NCI-H748 (cell line): Measurements from ENCODE around the gene PAMR1.
"Not testable (repeated sequence)": the region's sequence is repeated elsewhere in the genome, so short reads cannot be mapped to it uniquely, and the experiment has no call there.

Experiments used
- DNase-seq: peaks from one replicate; lab custom pipeline; 2025; ENCODE audit not compliant: unreplicated experiment; lab: John Stamatoyannopoulos, UW

The PAMR1 gene

GRCh38 chr11:35543481-35543880 is 18.1 kb upstream of the PAMR1 start:
- no peak for DNase-seq

GRCh38 chr11:35541621-35542375 is 16.4 kb upstream of the PAMR1 start:
- DNase-seq: no peak

DNA sequence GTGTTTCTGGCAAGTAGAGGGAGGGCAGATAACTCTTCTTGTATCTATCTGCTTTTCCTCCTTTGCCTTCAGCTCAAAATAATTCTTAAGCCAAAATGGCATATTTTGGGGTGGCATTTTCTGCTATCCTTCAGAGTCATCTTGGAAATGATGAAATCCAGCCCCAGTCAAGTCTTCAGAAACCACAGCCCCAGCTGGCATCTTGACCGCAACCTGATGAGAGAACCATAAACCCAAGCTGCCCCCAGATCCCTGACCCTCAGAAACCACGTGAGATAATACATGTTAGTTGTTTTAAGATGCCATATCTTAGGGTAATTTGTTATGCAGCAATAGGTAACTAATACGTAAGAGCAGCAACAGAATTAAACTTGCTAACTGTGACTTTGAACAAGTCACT is 15.1 kb upstream of the PAMR1 start:
- DNase-seq: no peak

- no peak for DNase-seq
Measured at GRCh38 chr11:35539781-35540281, 14.4 kb upstream of the PAMR1 start.

GRCh38 chr11:35539256-35539655 is 13.8 kb upstream of the PAMR1 start:
- DNase-seq: no peak

DNA sequence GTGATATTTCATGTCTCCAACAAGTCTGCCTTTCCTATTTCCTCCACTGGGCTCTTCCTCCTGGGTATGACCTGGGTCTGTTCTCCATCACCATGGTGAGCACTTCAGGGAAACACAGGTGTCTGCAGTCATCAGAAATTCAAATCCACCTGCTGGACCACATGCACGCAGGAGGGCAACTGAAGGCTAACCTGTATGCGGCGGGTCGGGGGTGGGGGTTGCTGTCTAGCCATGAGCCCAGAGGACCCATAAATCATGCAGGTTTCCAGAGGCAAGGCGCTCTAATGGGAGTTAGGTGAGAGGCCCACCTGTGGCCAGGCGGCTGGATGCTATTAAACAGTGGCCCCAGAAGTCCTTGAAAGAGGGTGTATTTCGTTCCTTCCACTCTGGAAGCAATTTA is 11.1 kb upstream of the PAMR1 start:
- DNase-seq: peak; percentile 63

- no peak for DNase-seq
Measured at GRCh38 chr11:35531246-35531645, 5.8 kb upstream of the PAMR1 start.

DNA sequence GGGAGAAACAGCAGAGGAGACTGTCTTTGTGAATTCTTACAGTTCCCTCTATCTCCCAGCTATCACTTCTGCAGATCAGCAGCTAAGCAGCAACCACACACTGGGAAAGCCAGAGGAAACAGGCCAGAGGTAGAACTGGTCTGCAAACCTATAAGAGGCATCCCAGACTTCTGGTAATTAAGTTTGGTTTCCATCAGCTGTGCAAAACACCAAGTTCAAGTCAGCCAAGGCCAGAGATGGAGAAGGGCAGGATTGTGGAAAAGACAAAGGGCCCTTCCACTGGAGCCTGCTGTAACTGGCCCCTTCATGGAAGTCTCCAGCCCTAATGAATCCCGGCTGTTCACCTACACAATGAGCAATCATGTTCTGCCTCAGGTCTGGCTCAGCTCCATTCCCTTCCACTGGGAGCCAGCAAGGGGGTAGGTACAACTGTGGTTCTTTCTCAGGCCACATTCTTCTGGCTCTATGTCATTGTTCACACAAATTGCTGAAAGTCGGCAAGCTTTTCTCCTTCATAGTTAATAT is 4.6 kb upstream of the PAMR1 start:
- no peak for DNase-seq

DNA sequence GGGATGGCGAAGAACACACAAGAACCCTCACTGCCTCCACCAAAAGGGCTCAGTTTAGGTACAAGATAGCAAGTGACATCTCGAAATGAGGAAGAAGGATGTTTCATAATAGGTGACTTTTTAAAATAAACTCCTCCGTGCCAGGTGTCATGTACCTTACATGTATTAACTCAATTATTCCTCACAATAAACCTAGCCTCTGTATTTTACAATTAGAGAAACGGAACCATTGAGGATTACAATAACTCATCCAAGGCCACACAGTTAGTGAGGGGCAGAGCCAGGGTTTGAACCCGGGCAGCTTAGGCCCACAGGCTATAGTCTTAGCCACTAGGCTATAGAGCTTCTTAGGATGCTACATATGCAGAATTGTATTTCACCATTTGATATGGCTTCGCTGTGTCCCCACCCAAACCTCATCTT is 965 bp upstream of the PAMR1 start:
- DNase-seq: no peak

DNA sequence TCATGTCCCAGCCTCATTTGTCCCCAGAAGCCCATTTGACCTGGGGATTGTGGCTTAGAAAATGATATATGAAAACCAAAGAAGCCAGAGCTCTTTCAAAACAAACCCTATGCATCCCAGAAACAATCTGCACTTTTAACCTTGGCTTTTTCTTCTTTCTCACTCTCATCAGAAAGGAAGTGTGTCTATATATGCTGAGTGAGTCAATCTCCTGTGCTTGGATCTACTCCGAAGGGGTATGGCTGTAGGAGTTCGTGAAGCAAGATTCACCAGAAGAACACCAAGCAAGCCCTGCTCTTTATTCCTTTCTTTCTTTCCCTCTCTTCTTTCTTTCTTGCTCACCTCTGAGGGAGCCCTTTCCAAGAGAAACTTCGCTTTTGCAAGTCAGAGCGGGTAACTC is 636 bp downstream of the PAMR1 start:
- no peak for DNase-seq

DNA sequence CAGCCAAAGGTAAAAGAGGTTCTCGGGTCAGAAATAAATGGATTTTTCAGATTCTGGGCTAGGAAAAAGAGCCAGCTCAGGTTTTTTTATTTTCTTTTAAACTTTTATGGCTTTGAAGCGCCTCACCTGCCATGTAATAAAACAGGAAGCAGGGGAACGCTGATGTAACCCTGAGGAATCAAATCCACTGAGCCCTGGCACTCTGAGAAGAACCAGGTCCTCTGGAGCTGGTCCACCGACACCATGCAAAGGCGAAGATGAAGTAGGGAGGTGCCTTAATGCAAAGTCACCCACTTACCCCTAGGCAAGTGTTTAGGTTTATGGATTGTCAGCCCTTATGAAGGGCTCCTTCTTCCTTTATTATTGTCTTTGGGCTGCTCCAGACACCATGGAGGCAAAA is 1.6 kb downstream of the PAMR1 start:
- DNase-seq: no peak

DNA sequence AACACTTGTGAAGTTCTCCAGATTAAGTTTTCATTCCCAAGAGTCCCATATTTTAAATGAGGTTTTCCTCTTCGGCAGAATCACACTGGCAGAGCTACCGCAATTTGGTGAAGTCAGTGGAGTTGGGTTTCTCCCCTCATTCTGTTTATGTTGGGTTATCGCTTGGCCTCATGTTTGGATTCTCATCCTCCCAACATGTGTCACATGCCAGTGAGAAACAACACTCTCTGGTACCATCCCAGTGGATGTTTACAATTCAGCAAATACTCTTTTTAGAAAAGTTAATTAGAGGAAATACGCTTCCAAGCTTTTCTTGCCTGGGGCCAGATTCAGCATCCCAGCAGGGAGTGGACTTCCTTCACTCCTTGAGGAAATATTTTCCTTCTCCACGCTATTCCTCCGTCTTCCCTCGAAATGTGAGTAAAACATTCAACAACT is 2.1 kb downstream of the PAMR1 start:
- no peak for DNase-seq

DNA sequence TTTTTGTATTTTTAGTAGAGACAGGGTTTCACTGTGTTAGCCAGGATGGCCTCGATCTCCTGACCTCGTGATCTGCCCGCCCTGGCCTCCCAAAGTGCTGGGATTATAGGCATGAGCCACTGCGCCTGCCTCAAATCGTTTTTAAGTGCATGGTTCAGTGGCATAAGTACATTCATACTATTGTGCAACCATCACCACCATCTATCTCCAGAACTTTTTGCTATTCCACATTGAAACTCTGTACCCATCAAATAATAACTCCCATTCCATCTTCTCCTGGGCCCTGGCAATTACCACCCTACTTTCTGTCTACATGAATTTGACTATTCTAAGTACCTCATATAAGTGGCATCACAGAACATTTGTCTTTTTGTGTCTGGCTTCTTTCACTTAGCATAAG is 3.3 kb downstream of the PAMR1 start:
- not testable (repeated sequence) for DNase-seq

GRCh38 chr11:35520376-35520775 is 5.0 kb downstream of the PAMR1 start:
- no peak for DNase-seq

DNA sequence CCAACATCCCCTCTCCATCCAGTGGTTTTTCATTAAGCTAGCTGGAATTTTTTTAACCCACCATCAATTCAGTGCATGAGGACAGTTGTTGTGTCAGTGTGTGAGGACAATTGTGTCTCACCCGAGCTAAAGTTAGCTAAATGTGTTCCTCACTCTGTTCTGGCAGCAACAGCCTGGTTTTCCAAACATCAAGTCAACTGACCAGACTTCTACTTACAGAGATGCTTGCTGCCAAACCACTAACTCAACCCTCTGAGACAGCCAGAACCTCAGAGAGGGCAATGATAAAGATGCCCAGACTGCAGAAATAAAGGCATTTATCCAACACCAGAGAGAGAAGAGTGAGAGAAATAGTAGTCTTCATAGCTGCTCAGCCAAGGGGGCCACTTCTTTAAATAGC is 6.7 kb downstream of the PAMR1 start:
- no peak for DNase-seq

DNA sequence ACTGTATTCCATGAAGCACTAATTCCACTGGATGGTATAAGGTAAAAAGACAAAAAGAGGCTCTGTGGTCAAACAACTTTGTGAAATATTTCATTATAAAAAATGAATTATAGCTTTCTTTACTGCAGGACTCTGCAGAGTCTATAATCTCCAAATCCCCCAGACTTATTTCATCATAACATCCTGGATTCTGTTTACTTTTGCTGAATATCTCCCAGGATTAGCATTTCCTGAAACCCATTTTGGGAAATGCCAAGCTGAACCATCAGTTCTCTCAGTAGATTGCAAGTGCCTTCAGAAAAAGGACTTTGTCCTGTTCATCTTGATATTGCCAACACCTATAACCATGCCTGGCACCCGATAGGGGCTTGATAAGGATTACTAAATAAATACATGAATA is 7.9 kb downstream of the PAMR1 start:
- no peak for DNase-seq

- peak; percentile 64 for DNase-seq
Measured at GRCh38 chr11:35516403-35516802, 9.0 kb downstream of the PAMR1 start.

DNA sequence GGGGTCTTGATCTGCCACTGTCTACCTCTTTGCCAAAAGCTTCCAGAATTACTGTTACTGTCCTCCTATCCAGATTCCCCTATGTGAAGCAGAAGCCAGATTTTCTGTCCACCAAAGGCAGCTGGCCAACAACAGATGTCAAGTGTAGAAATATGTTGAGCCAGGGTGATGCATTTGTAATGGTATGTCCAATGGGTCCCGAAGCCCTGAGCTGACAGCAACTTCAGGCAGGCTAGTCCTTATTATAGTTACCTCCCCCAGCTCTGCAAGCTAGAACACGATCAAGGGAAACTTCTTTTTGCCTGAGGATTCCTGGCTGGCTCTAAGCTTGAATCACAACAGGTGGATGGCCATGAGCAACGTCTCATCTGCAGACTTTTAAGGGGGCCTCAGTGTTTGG is 10.2 kb downstream of the PAMR1 start:
- DNase-seq: no peak

- DNase-seq: no peak
Measured at GRCh38 chr11:35514481-35514880, 10.9 kb downstream of the PAMR1 start.

DNA sequence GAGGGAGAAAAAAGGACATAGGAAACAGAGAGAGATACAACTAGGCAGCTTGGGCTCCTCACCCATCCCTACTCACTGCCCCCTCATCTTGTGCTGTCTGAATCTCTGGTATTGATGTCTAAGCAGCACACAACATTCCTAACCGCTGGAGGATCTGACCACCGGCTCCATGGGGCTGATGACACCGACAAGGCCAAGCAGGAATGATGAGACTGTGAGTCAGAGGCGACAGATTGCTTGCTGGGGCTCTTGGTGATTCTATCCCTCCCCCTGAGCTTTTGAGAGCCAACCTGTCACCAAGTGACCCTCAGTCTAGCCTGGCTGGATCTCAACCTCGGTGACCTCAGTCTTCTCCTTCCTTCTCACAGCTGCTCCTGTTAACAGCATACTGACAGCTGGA is 13.8 kb downstream of the PAMR1 start:
- DNase-seq: no peak

GRCh38 chr11:35507688-35508087 is 17.7 kb downstream of the PAMR1 start:
- DNase-seq: peak; percentile 7

DNA sequence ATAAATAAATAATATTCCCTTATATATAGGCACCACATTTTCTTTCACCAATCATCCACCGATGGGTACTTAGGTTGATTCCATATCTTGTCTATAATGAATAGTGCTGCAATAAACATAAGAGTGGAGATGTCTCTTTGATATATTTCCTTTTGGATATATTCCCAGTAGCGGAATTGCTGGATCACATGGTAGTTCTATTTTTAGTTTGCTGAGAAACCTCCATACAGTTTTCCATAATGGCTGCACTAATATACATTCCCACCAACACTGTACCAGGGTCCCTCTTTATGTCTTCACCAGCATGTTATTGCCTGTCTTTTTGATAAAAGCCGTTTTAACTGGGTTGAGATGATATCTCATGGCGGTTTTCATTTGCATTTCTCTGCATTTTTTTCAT is 23.6 kb downstream of the PAMR1 start:
- DNase-seq: no peak

DNA sequence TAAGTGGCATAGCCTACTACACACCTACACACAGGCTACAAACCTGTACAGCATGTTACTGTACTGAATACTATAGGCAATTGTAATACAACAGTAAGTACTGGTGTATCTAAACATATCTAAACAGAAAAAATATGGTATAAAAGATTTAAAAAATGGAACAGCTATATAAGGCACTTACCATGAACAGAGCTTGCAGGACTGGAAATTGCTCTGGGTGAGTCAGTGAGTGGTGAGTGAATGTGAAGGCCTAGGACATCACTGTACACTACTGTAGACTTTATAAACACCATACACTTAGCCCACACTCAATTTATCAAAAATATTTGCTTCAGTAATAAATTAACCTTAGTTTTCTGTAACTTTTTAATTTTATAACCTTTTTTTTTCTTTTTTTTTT is 24.7 kb downstream of the PAMR1 start:
- DNase-seq: no peak
